ENCODE data around the gene CTRB1. TPM values are rescaled to one million over a fixed set of nuclear protein-coding genes. Genes with fewer than 3 reads are reported as not detected.

CTRB1 gene
- total and polyA plus RNA-seq, 2 donors (not counting 3 experiments of a cell fraction or from before 2014, with no cell fraction given): not detected

DNA sequence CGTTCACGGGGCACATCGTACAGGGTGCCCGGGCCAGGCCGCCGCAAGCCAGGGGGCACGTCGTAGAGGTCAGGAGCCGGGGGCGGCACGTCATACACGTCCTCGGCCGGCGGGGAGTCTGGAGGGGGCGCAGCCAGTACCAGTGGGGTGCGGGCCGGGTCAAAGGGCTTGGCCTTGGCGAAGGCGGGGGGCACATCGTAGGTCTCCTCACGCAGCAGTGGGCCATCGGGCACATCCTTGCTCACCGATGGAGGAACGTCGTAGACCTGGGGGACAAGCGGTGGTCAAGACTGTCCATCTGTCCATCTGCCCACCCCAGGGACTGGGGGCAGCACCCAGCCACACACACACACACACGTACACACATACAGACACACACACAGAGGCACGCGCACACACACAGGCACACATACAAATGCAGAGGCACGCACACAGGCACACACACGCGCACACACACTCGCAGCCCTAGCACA is 17.0 kb downstream of the CTRB1 start:
- POLR2A ChIA-PET: no interaction called here
- peaks cover 2% of the 10 kb centered on the region for H4K20me1 ChIP-seq (replicated peaks; ENCODE audit: control insufficient read depth, extremely low read depth, insufficient read depth, low read length)
- no peak for DNase-seq (ENCODE audit: low read depth, low spot score)

More for the DNA sequence above, 17.0 kb downstream of the CTRB1 start:
- H3K79me2 ChIP-seq (ENCODE audit: control insufficient read depth, insufficient read depth, low read length): peaks cover 75% of the 10 kb centered on the region
- dilution Hi-C loops (cut with MboI; ENCODE audit: extremely low pct_ligation_motif_present, low sequenced_read_pairs): no loop called here
- H3K9ac ChIP-seq (replicated peaks; ENCODE audit: extremely low read depth, insufficient read depth, low read length): no peak overlapping the region
- peaks cover 9% of the 10 kb centered on the region for H3K4me1 ChIP-seq (ENCODE audit: control insufficient read depth, extremely low read depth, insufficient read depth, low read length)
- BruUV-seq (replicated peaks): no TSS peak
- H3K4me3 ChIP-seq (replicated peaks in 1 of 3; ENCODE audit: insufficient read depth in 1 of 3, low read depth in 1 of 3, low read length in 3 of 3): no peak overlapping the region
- H3K36me3 ChIP-seq (ENCODE audit: control insufficient read depth in 2 of 2, extremely low read depth in 1 of 2, insufficient read depth in 2 of 2, low read length in 2 of 2): peaks cover 39 to 67% of the 10 kb centered on the region in 2 experiments
- TF ChIP-seq, protein P1, sequence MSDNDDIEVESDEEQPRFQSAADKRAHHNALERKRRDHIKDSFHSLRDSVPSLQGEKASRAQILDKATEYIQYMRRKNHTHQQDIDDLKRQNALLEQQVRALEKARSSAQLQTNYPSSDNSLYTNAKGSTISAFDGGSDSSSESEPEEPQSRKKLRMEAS (IDR thresholded peaks at IDR 0.05; ENCODE audit: insufficient read depth, insufficient read length): no peak
- TF ChIP-seq GATA2 (IDR thresholded peaks at IDR 0.05; ENCODE audit: insufficient read depth, insufficient read length, low read depth, low read length) (no peak), FOS (IDR thresholded peaks at IDR 0.05; ENCODE audit: borderline replicate concordance, insufficient read depth, low read length) (no peak), EZH2 (IDR thresholded peaks at IDR 0.05; ENCODE audit: borderline replicate concordance, low read depth, low read length, severe bottlenecking) (no peak), POLR2AphosphoS5 (IDR thresholded peaks at IDR 0.05; ENCODE audit: insufficient read depth, low read depth, low read length) (peak; percentile 8), POLR2A (IDR thresholded peaks at IDR 0.05; ENCODE audit: low read depth, low read length) (peak; percentile 61), JUN (IDR thresholded peaks at IDR 0.05; ENCODE audit: borderline replicate concordance, insufficient read depth, insufficient read length, low read depth) (no peak), MYC (IDR thresholded peaks at IDR 0.05; ENCODE audit: low read depth, low read length) (no peak)
- TF ChIP-seq, protein P2, sequence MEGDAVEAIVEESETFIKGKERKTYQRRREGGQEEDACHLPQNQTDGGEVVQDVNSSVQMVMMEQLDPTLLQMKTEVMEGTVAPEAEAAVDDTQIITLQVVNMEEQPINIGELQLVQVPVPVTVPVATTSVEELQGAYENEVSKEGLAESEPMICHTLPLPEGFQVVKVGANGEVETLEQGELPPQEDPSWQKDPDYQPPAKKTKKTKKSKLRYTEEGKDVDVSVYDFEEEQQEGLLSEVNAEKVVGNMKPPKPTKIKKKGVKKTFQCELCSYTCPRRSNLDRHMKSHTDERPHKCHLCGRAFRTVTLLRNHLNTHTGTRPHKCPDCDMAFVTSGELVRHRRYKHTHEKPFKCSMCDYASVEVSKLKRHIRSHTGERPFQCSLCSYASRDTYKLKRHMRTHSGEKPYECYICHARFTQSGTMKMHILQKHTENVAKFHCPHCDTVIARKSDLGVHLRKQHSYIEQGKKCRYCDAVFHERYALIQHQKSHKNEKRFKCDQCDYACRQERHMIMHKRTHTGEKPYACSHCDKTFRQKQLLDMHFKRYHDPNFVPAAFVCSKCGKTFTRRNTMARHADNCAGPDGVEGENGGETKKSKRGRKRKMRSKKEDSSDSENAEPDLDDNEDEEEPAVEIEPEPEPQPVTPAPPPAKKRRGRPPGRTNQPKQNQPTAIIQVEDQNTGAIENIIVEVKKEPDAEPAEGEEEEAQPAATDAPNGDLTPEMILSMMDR (IDR thresholded peaks at IDR 0.05; ENCODE audit: extremely low read depth in 1 of 2, insufficient read depth in 1 of 2, low read depth in 1 of 2, low read length in 2 of 2): no peak
- intact Hi-C loops (cut with micrococcal nuclease): loop anchor here (2.0 kb wide), 1 partner anchor 15 kb away; the partner anchor contains the start of gene BCAR1
- no peak overlapping the region for H3K27ac ChIP-seq (ENCODE audit: insufficient read depth, low read depth, low read length)
- CTCF ChIA-PET: interaction anchor here (1.2 to 6.5 kb wide), 4 partner anchors 10 to 168 kb away, joined by 3 to 120 read pairs (median 46); no protein-coding TSS in a partner anchor
- H3K4me2 ChIP-seq (ENCODE audit: insufficient read depth, low read length): no peak overlapping the region
- FAIRE-seq: no peak
- no peak overlapping the region for H2AFZ ChIP-seq (ENCODE audit: low read depth, low read length)
- no peaks in the 10 kb centered on the region for H3K9me3 ChIP-seq (replicated peaks; ENCODE audit: control insufficient read depth, insufficient read depth, low read length)
- H3K27me3 ChIP-seq (ENCODE audit: control insufficient read depth in 2 of 2, insufficient read depth in 2 of 2, low read length in 2 of 2): no peaks in the 10 kb centered on the region
- H3K9me1 ChIP-seq (replicated peaks; ENCODE audit: control insufficient read depth, extremely low read depth, insufficient read depth, low read length): no peaks in the 10 kb centered on the region

Measured in endothelial cell of umbilical vein (primary cell).